Measurements from ENCODE around the gene IST1. TPM values are rescaled to one million over a fixed set of nuclear protein-coding genes. Genes with fewer than 3 reads are reported as not detected.

Gene IST1
- total and polyA plus RNA-seq, 10 donors, result 99.0 to 249 (median 213) TPM

DNA sequence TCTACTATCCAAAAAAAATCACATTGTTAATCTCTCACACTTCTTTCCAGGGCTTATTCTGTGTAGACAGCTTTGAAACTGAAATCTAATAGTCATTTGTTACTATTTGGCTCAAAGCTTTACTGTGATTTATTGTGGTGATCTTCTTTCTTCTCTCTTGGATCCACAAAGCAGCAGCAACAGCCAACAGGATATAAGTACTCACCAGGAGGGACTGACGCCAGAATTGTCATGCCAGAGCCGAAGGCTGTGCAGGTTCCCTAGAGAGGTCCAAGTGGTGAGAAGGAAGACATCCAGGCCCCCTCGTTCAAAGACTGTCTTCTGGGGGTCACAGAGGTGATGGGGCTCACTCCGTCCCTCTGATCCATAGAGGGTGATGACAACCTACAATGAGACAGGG is 71.6 kb downstream of the IST1 start:
- Histone ChIP-seq H3K27ac (no peak overlapping the region), H3K4me3 (no peak overlapping the region), H3K4me1 (peaks cover 0 to 6% (median 0%) of the 10 kb centered on the region in 6 donors), H3K9me3 (no peaks in the 10 kb centered on the region), H3K36me3 (no peaks in the 10 kb centered on the region), H3K27me3 (replicated peaks in 1 of 7) (no peaks in the 10 kb centered on the region)
- 52 to 73% (median 57%) methylated on average over 4 of the region's 4 CpGs for WGBS, 5 donors
- DNase-seq, result no peak
- no peak for TF ChIP-seq POLR2A (IDR thresholded peaks at IDR 0.05)
- TF ChIP-seq, protein P1, sequence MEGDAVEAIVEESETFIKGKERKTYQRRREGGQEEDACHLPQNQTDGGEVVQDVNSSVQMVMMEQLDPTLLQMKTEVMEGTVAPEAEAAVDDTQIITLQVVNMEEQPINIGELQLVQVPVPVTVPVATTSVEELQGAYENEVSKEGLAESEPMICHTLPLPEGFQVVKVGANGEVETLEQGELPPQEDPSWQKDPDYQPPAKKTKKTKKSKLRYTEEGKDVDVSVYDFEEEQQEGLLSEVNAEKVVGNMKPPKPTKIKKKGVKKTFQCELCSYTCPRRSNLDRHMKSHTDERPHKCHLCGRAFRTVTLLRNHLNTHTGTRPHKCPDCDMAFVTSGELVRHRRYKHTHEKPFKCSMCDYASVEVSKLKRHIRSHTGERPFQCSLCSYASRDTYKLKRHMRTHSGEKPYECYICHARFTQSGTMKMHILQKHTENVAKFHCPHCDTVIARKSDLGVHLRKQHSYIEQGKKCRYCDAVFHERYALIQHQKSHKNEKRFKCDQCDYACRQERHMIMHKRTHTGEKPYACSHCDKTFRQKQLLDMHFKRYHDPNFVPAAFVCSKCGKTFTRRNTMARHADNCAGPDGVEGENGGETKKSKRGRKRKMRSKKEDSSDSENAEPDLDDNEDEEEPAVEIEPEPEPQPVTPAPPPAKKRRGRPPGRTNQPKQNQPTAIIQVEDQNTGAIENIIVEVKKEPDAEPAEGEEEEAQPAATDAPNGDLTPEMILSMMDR (IDR thresholded peaks at IDR 0.05 in 8 of 11, conservative IDR thresholded peaks at IDR 0.05 in 3 of 11), result no peak
- TF ChIP-seq POLR2AphosphoS5 (IDR thresholded peaks at IDR 0.05), result no peak
- intact Hi-C loops (cut with DNase I; ENCODE audit: low total_unique reads), result no loop called here

DNA sequence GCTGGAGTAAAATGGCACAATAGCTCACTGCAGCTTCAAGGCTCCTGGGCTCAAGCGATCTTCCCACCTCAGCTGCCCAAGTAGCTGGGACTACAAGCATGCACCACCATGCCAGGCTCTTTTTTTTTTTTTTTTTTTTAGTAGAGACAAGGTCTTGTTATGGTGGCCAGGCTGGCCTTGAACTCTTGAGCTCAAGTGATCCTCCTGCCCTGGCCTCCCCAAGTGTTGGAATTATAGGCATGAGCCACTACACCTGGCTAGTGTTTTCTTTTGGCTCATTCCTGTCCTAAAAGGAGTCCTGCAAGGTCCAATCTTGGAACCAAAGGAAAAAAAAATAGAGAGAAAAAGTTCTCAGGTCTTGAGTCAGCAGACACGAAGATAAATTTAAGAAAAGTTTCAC is 74.0 kb downstream of the IST1 start:
- intact Hi-C loops (cut with DNase I; ENCODE audit: low total_unique reads), result no loop called here

DNA sequence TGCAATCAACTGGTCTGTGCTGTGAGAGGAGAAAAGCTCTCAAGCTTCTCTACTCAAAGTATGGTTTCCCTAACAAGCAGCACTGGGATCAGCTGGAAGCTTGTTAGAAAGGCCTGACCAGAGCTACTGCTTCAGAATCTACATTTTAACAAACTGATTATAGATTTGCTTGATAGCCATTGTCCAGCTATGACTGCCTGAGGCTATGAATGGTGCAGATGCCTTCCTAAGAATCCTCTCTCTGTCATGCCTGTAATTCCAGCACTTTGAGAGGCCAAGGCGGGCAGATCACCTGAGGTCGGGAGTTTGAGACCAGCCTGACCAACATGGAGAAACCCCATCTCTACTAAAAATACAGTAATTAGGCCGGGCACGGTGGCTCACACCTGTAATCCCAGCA is 76.2 kb downstream of the IST1 start:
- no peak for DNase-seq
- Histone ChIP-seq H3K9me3 (no peaks in the 10 kb centered on the region), H3K4me1 (no peaks in the 10 kb centered on the region), H3K36me3 (no peaks in the 10 kb centered on the region), H3K4me3 (no peak overlapping the region), H3K27me3 (replicated peaks in 1 of 7) (no peaks in the 10 kb centered on the region), H3K27ac (no peak overlapping the region)
- TF ChIP-seq, protein P1 (IDR thresholded peaks at IDR 0.05 in 8 of 11, conservative IDR thresholded peaks at IDR 0.05 in 3 of 11), result no peak
- TF ChIP-seq POLR2A (IDR thresholded peaks at IDR 0.05) (no peak), POLR2AphosphoS5 (IDR thresholded peaks at IDR 0.05) (no peak)
- WGBS, 5 donors, result 81 to 99% (median 93%) methylated on average over 3 to 4 of the region's 4 CpGs
- intact Hi-C loops (cut with DNase I; ENCODE audit: low total_unique reads), result no loop called here

More for the DNA sequence above, 74.0 kb downstream of the IST1 start:
- Histone ChIP-seq H3K9me3 (no peaks in the 10 kb centered on the region), H3K4me3 (no peak overlapping the region), H3K4me1 (no peaks in the 10 kb centered on the region), H3K27ac (no peak overlapping the region), H3K36me3 (no peaks in the 10 kb centered on the region), H3K27me3 (replicated peaks in 1 of 7) (no peaks in the 10 kb centered on the region)
- DNase-seq, result no peak
- TF ChIP-seq POLR2A (IDR thresholded peaks at IDR 0.05), result no peak
- no peak for TF ChIP-seq POLR2AphosphoS5 (IDR thresholded peaks at IDR 0.05)
- WGBS, 5 donors, result 87 to 96% (median 92%) methylated on average over 2 of the region's 2 CpGs

DNA sequence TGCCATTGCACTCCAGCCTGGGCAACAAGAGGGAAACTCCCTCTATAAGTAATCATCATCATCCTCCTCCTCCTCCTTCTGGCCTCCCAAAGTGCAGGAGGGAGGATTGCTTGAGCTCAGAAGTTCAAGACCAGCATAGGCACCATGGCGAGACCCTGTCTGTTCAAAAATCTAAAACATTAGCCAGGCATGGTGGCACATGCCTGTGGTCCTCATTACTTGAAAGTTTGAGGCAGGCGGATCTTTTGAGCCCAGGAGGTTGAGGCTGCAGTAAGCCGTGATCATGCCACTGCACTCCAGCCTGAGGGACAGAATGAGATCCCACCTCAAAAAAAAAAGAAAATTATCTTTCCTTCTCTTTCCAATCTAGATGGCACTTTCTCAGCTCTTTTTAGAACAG is 77.0 kb downstream of the IST1 start:
- no peaks in the 10 kb centered on the region for H3K4me1 ChIP-seq
- H3K4me3 ChIP-seq, result no peak overlapping the region
- no peaks in the 10 kb centered on the region for H3K36me3 ChIP-seq
- TF ChIP-seq, protein P1 (IDR thresholded peaks at IDR 0.05 in 8 of 11, conservative IDR thresholded peaks at IDR 0.05 in 3 of 11), result no peak
- TF ChIP-seq POLR2A (IDR thresholded peaks at IDR 0.05) (no peak), POLR2AphosphoS5 (IDR thresholded peaks at IDR 0.05) (no peak)
- H3K27me3 ChIP-seq (replicated peaks in 1 of 7), result no peaks in the 10 kb centered on the region
- DNase-seq, result no peak
- WGBS, 5 donors, result 85 to 99% (median 89%) methylated on average over 3 of the region's 3 CpGs
- H3K27ac ChIP-seq, result no peak overlapping the region
- H3K9me3 ChIP-seq, result no peaks in the 10 kb centered on the region
- intact Hi-C loops (cut with DNase I; ENCODE audit: low total_unique reads), result no loop called here

DNA sequence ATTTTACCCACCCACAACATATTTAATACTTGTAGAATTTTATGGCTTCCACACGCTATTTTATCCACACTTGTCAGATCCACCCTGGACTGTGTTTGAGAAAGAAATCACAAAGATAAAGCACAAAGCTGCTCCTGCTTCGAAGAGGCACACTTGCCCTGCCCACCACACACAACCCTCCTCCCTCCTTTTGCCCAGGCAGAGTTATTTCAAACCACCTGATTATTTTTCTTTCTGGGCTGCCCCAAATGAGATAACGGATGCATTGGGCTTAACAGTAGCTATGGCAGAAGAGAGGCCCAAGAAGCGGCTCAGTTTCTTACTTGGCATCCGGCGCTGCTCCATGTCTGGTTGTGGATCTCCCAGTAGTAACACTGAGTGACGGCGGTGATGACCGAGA is 77.7 kb downstream of the IST1 start:
- Histone ChIP-seq H3K4me3 (no peak overlapping the region), H3K27ac (no peak overlapping the region), H3K4me1 (no peaks in the 10 kb centered on the region), H3K27me3 (replicated peaks in 1 of 7) (no peaks in the 10 kb centered on the region), H3K36me3 (no peaks in the 10 kb centered on the region), H3K9me3 (no peaks in the 10 kb centered on the region)
- WGBS, 5 donors, result 90 to 95% (median 92%) methylated on average over 8 to 9 of the region's 9 CpGs
- no peak for DNase-seq
- TF ChIP-seq, protein P1 (IDR thresholded peaks at IDR 0.05 in 8 of 11, conservative IDR thresholded peaks at IDR 0.05 in 3 of 11), result no peak
- TF ChIP-seq POLR2A (IDR thresholded peaks at IDR 0.05), result no peak
- TF ChIP-seq POLR2AphosphoS5 (IDR thresholded peaks at IDR 0.05), result no peak
- intact Hi-C loops (cut with DNase I; ENCODE audit: low total_unique reads), result no loop called here
